Measurements from ENCODE around the gene KLHL21.

KLHL21 gene

DNA sequence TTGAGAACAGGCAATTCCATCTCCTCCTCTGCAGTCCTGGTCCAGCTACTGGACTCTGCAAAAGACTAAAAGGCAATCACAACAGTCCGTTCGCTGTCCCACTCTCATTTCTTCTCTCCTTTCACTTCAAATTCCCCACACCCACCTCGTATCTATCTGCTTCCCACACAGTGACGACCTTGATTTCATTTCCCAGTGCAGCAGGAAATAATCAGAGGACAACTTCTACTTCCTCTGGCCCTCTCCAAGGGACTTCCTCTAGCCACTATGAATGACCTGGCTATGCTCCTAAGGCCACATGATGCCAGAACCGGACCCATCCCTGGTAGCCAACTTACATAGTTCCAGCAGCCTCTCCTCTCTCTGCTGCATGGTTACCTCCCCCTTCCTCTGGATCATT is 56.3 kb downstream of the KLHL21 start:
- DNase-seq (ENCODE audit: low read depth) = no peak
- no peak overlapping the region for H3K4me3 ChIP-seq (ENCODE audit: low read depth, low read length)
- TF ChIP-seq, protein P1, sequence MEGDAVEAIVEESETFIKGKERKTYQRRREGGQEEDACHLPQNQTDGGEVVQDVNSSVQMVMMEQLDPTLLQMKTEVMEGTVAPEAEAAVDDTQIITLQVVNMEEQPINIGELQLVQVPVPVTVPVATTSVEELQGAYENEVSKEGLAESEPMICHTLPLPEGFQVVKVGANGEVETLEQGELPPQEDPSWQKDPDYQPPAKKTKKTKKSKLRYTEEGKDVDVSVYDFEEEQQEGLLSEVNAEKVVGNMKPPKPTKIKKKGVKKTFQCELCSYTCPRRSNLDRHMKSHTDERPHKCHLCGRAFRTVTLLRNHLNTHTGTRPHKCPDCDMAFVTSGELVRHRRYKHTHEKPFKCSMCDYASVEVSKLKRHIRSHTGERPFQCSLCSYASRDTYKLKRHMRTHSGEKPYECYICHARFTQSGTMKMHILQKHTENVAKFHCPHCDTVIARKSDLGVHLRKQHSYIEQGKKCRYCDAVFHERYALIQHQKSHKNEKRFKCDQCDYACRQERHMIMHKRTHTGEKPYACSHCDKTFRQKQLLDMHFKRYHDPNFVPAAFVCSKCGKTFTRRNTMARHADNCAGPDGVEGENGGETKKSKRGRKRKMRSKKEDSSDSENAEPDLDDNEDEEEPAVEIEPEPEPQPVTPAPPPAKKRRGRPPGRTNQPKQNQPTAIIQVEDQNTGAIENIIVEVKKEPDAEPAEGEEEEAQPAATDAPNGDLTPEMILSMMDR (IDR thresholded peaks at IDR 0.05; ENCODE audit: control insufficient read depth, extremely low read depth, insufficient read depth) = no peak

DNA sequence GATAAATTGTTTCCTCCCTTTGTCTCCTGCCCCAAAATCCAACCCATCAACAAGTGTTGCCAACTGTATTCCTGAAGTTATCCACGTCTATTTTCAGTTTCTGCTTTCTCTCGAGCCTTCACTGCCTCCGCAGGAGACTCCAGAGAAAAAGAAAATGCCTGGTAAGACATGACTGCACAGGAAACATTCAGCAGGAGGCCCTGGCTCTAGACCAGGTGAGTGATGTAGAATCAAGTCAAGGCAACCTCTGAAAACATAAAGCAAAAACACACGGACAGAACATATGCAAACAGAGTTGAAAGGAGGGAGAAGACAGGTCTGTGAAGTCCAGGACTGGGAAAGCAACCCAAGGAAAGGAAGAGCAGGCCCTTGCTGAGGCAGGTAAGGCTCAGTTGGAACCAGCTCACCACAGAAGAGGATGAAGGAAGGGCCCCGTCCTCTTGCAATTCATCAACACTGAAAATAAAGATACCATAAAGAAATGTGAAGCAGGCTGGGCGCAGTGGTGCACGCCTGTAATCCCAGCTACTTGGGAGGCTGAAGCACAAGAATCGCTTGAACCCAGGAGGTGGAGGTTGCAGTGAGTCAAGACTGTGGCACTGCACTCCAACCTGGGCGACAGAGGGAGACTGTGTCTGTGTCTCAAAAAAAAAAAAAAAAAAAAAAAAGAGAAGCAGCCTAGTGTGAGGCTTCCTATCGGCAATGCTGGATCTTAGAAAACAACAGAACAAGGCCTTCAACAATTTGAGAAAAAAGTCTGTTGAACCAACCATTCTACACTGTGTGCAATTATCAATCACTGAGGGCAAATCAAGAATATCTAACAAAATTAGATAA is 57.2 kb downstream of the KLHL21 start:
- DNase-seq (ENCODE audit: low read depth) = no peak
- TF ChIP-seq, protein P1 (IDR thresholded peaks at IDR 0.05; ENCODE audit: control insufficient read depth, extremely low read depth, insufficient read depth) = no peak
- H3K4me3 ChIP-seq (ENCODE audit: low read depth, low read length) = no peak overlapping the region

DNA sequence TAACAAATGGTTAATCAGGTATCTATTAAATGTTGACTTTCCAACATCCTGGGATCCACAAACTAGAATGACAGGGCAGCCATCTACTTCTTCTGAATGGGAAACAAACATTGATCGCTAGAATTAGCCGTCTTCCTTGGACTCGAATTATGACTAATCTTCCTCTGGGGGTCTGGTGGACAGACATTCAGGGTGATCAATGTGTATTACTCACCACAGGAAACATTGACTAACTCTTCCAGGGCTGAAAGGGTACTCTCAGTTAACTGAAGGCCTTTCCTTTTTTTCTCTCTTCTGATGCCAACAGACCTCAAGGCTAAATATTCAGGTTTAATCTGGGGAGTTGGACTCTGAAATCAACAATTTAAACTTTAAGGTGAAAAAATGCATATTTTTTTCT is 57.8 kb downstream of the KLHL21 start:
- TF ChIP-seq, protein P1 (IDR thresholded peaks at IDR 0.05; ENCODE audit: control insufficient read depth, extremely low read depth, insufficient read depth) = no peak
- no peak overlapping the region for H3K4me3 ChIP-seq (ENCODE audit: low read depth, low read length)
- DNase-seq (ENCODE audit: low read depth) = no peak

Measured in LNCaP clone FGC (cell line).